Caco-2 (cell line): ENCODE measurements around the gene SP8. TPM values are rescaled to one million over a fixed set of nuclear protein-coding genes. Genes with fewer than 3 reads are reported as not detected.
A peak's percentile ranks its signal among the peaks of the same experiment; 100 is the strongest.

Experiments
- BruUV-seq: library from RNA; stranded (reverse); fragments of 400-500 nt; replicated peaks from 2 replicates; lab custom pipeline; 2021; lab: Mats Ljungman, UMichigan
- CTCF ChIA-PET: fragments of 300-600 bp; sonication (Branson Sonifier 250); formaldehyde crosslinking; loops from one replicate; lab custom pipeline; 2022; ENCODE audit warnings: antibody characterized with exemption; lab: Charles Lee
- POLR2A ChIA-PET: fragments of 300-600 bp; sonication (Branson Sonifier 250); formaldehyde crosslinking; loops from one replicate; lab custom pipeline; 2022; ENCODE audit warnings: antibody characterized with exemption; lab: Charles Lee
- DNase-seq, 2 experiments: peaks; one replicate each; pipeline versions ENCODE4 v3.0.0 to v3.0.0-alpha.2; 2020 to 2022
- H3K27me3 ChIP-seq: replicated peaks from 2 replicates; pipeline ENCODE4 v1.6.0; 2011; ENCODE audit warnings: low read length; ENCODE audit not compliant: control insufficient read depth, insufficient read depth
- H3K36me3 ChIP-seq: 2 replicates; pipeline ENCODE4 v1.5.1; 2011; ENCODE audit warnings: low read length; ENCODE audit not compliant: control insufficient read depth, insufficient read depth
- H3K4me1 ChIP-seq: fragments of 250-450 bp; sonication (Bioruptor Pico); 2 replicates; pipeline ENCODE4 v1.5.1; 2020; ENCODE audit warnings: mild to moderate bottlenecking
- H3K4me3 ChIP-seq: 2 replicates; pipeline ENCODE4 v1.5.1; 2011; ENCODE audit warnings: low read depth, mild to moderate bottlenecking, control low read depth, low read length
- H3K9me3 ChIP-seq: fragments of 250-450 bp; sonication (Bioruptor Pico); 2 replicates; pipeline ENCODE4 v1.5.1; 2020; ENCODE audit warnings: mild to moderate bottlenecking, moderate library complexity
- H3K27ac Mint-ChIP-seq: one replicate; pipeline ENCODE4 v1.8.0; 2022; ENCODE audit warnings: mixed read lengths; ENCODE audit not compliant: unreplicated experiment
- H3K27me3 Mint-ChIP-seq: one replicate; pipeline ENCODE4 v1.8.0; 2022; ENCODE audit warnings: mixed read lengths; ENCODE audit not compliant: insufficient read depth, unreplicated experiment
- H3K36me3 Mint-ChIP-seq: one replicate; pipeline ENCODE4 v1.8.0; 2022; ENCODE audit warnings: mild to moderate bottlenecking, mixed read lengths; ENCODE audit not compliant: insufficient read depth, unreplicated experiment
- H3K4me1 Mint-ChIP-seq: one replicate; pipeline ENCODE4 v1.8.0; 2022; ENCODE audit warnings: low read depth, mixed read lengths; ENCODE audit not compliant: unreplicated experiment
- H3K4me3 Mint-ChIP-seq: one replicate; pipeline ENCODE4 v1.8.0; 2022; ENCODE audit warnings: mild to moderate bottlenecking, moderate library complexity, mixed read lengths; ENCODE audit not compliant: unreplicated experiment
- H3K9me3 Mint-ChIP-seq: one replicate; pipeline ENCODE4 v1.8.0; 2022; ENCODE audit warnings: mixed read lengths; ENCODE audit not compliant: unreplicated experiment
- intact Hi-C: fragments of 100-400 bp; cut with micrococcal nuclease; formaldehyde crosslinking; loops from one replicate; pipeline ENCODE4 v1.10.0; 2022; ENCODE audit not compliant: unreplicated experiment
- total RNA-seq: library from RNA; stranded (reverse); gene quantifications from 2 replicates; pipeline ENCODE4 v1.2.3, GENCODE V29; 2022
- TF ChIP-seq, protein P1 (sequence below), 2 experiments: fragments of 200-600 bp in 1 of 2; IDR thresholded peaks; 1 replicate in 1 of 2; 2 replicates in 1 of 2; pipeline versions ENCODE4 v1.5.1 to v1.8.0; 2011 to 2022; ENCODE audit warnings: antibody characterized with exemption in 1 of 2, control low read depth in 1 of 2, inconsistent platforms in 1 of 2, low read depth in 1 of 2, low read length in 1 of 2, mild to moderate bottlenecking in 1 of 2, moderate library complexity in 1 of 2; ENCODE audit not compliant: insufficient read depth in 1 of 2, severe bottlenecking in 1 of 2, unreplicated experiment in 1 of 2

SP8 gene
- total RNA-seq, 1 experiment from 2014 or later = 13.2 TPM

DNA sequence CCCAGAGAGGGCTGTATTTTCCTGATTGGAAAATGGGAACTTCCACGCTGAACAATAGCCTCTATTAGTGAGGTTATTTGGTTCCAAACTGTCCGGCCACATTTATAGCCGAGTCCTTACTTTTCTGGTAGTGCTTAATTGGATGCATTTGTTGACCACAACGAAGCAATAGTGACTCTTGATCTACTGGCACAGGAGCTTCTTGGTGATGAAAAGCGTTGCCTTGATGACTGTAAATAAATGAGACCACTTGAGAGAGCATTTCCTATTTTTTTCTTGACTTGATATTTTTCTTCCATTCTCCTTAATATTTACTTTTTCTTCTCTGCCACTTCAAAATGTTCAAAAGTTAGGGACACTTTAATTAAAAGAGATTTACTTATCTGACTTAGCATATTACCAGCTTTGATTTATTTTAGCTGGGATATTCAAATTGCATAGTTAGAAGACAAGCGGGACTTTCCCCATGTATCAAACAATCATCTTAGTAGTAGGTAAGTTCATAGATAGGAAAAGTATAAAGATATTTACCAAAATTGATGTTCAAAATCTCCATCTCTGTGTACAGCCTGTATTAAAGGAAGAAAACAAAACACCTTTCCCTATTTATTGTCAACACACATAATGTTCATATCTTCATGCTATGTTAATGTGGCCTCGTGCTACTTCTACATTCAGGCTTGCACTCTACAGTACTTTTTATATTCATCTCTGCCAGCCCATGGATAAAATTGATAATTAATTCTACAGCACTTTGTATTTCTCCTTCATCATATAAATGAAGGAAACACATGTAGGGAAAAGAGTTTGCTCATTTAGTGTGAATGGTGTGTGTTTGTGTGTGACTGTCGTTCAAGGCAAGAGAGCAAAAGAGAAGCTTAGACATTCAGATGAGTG is 5.1 kb upstream of the SP8 start:
- H3K36me3 ChIP-seq = no peaks in the 10 kb centered on the region
- no peaks in the 10 kb centered on the region; the same call in 1 of the 2 replicates for H3K27me3 ChIP-seq
- TF ChIP-seq, protein P1, sequence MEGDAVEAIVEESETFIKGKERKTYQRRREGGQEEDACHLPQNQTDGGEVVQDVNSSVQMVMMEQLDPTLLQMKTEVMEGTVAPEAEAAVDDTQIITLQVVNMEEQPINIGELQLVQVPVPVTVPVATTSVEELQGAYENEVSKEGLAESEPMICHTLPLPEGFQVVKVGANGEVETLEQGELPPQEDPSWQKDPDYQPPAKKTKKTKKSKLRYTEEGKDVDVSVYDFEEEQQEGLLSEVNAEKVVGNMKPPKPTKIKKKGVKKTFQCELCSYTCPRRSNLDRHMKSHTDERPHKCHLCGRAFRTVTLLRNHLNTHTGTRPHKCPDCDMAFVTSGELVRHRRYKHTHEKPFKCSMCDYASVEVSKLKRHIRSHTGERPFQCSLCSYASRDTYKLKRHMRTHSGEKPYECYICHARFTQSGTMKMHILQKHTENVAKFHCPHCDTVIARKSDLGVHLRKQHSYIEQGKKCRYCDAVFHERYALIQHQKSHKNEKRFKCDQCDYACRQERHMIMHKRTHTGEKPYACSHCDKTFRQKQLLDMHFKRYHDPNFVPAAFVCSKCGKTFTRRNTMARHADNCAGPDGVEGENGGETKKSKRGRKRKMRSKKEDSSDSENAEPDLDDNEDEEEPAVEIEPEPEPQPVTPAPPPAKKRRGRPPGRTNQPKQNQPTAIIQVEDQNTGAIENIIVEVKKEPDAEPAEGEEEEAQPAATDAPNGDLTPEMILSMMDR (IDR thresholded peaks at IDR 0.05; ENCODE audit: insufficient read depth in 1 of 2, low read depth in 1 of 2, low read length in 1 of 2, severe bottlenecking in 1 of 2, unreplicated experiment in 1 of 2) = no peak
- peak overlapping the region; percentile 88 for H3K4me3 Mint-ChIP-seq
- ChIA-PET CTCF (interaction anchor here (0.6 kb wide), 1 partner anchor 360 kb away, joined by 3 read pairs; no protein-coding TSS in a partner anchor), POLR2A (no interaction called here)
- peaks cover 5% of the 10 kb centered on the region; the same call in 1 of the 2 replicates for H3K4me1 ChIP-seq
- intact Hi-C loops = no loop called here
- H3K4me1 Mint-ChIP-seq = peaks cover 22% of the 10 kb centered on the region
- no peaks in the 10 kb centered on the region for H3K9me3 ChIP-seq
- no peak overlapping the region for H3K27ac Mint-ChIP-seq
- DNase-seq = no peak
- BruUV-seq = no TSS peak
- peaks cover 6% of the 10 kb centered on the region for H3K27me3 Mint-ChIP-seq
- no peaks in the 10 kb centered on the region for H3K9me3 Mint-ChIP-seq
- peaks cover under 1% of the 10 kb centered on the region for H3K36me3 Mint-ChIP-seq
- no peak overlapping the region for H3K4me3 ChIP-seq

DNA sequence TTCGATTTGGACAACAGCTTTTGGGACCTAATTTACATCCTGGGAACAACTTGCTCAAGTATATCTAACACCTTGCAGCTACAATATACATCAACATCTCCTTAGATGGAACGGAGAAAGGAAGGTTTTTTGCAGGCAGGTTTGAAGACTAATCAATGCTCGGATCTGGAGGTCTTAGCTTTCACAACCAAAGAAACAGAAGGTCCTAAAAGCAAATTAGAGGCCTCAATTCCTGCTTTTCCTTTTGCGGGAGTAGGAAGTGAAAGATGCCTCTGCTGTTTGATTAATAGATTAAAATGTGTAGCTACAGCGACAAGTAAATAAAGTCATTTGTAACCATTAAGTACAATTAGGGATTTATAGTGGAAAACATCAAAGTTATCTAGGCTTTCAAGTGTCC is 3.7 kb upstream of the SP8 start:
- DNase-seq = no peak
- Mint-ChIP-seq H3K4me3 (peak overlapping the region; percentile 88), H3K36me3 (peaks cover 12% of the 10 kb centered on the region), H3K4me1 (peaks cover 22% of the 10 kb centered on the region), H3K9me3 (no peaks in the 10 kb centered on the region), H3K27ac (no peak overlapping the region), H3K27me3 (peaks cover 6% of the 10 kb centered on the region)
- ChIA-PET CTCF (interaction anchor here (0.6 to 1.1 kb wide), 2 partner anchors 12 to 55 kb away, joined by 3 read pairs; no protein-coding TSS in a partner anchor), POLR2A (interaction anchor here (0.7 kb wide), 1 partner anchor 571 kb away, joined by 8 read pairs; no protein-coding TSS in a partner anchor)
- Histone ChIP-seq H3K4me3 (no peak overlapping the region), H3K27me3 (no peaks in the 10 kb centered on the region; the same call in 1 of the 2 replicates), H3K9me3 (no peaks in the 10 kb centered on the region), H3K4me1 (peaks cover 5% of the 10 kb centered on the region; the same call in 1 of the 2 replicates), H3K36me3 (no peaks in the 10 kb centered on the region)
- TF ChIP-seq, protein P1 (IDR thresholded peaks at IDR 0.05; ENCODE audit: insufficient read depth in 1 of 2, low read depth in 1 of 2, low read length in 1 of 2, severe bottlenecking in 1 of 2, unreplicated experiment in 1 of 2) = no peak
- intact Hi-C loops = no loop called here
- no TSS peak for BruUV-seq

DNA sequence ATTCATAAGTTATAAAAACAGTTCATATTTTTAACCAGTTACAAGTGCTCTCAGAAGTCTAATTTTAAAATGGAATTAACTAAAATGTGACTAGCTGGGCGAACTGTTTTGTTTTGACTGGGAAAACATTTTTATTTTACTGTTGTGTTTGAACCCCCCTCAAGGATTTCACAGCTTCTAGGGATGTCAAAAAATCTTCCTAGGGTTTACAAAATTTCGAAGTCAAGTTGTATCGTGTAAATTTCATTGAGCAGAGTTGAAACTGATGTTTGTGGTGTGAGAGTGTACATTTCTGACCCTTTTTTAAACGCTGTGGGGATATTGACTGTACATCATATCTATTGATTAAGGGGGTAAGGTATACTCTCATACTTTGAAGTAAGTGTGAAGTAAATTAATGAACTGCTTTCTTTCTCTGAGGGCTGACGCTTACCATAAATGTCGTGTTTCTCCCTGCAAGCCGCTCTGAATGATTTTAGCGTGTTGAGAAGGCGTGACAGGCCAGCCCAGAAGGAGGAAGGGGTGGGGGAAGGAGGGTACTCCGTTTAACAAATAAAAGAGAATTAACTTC is 1.8 kb upstream of the SP8 start:
- intact Hi-C loops = loop anchor here (5.0 kb wide), 2 partner anchors 136 to 639 kb away; partner anchors contain the start of gene SP4
- H3K4me1 Mint-ChIP-seq = peaks cover 29% of the 10 kb centered on the region
- POLR2A ChIA-PET = no interaction called here
- H3K36me3 Mint-ChIP-seq = peaks cover 19% of the 10 kb centered on the region
- CTCF ChIA-PET = interaction anchor here (0.6 to 0.7 kb wide), 2 partner anchors 466 to 1497 kb away, joined by 3 to 9 read pairs; no protein-coding TSS in a partner anchor
- H3K27me3 Mint-ChIP-seq = peaks cover 6% of the 10 kb centered on the region
- Histone ChIP-seq H3K9me3 (no peaks in the 10 kb centered on the region), H3K4me3 (no peak overlapping the region), H3K4me1 (peaks cover 10% of the 10 kb centered on the region), H3K36me3 (no peaks in the 10 kb centered on the region), H3K27me3 (no peaks in the 10 kb centered on the region; the same call in 1 of the 2 replicates)
- no peak for DNase-seq
- no peaks in the 10 kb centered on the region for H3K9me3 Mint-ChIP-seq
- no peak overlapping the region for H3K4me3 Mint-ChIP-seq
- no peak overlapping the region for H3K27ac Mint-ChIP-seq
- TF ChIP-seq, protein P1 (IDR thresholded peaks at IDR 0.05; ENCODE audit: insufficient read depth in 1 of 2, low read depth in 1 of 2, low read length in 1 of 2, severe bottlenecking in 1 of 2, unreplicated experiment in 1 of 2) = no peak
- no TSS peak for BruUV-seq
